Endothelial cell of umbilical vein (primary cell): Measurements from ENCODE around the gene GPR160. TPM values are rescaled to one million over a fixed set of nuclear protein-coding genes. Genes with fewer than 3 reads are reported as not detected.

Experiments
- BruUV-seq: library from RNA; stranded (reverse); fragments of 400-500 nt; replicated peaks from 2 replicates; lab custom pipeline; 2021; lab: Mats Ljungman, UMichigan
- CTCF ChIA-PET: fragments of 300-600, 350-600 bp; sonication (Branson Sonifier 250); formaldehyde crosslinking; loops from one replicate; lab custom pipeline; 2021; ENCODE audit warnings: antibody characterized with exemption, inconsistent platforms; lab: Charles Lee
- POLR2A ChIA-PET: fragments of 300-600, 350-600 bp; sonication (Branson Sonifier 250); formaldehyde crosslinking; loops from one replicate; lab custom pipeline; 2021; ENCODE audit warnings: antibody characterized with exemption, inconsistent platforms; lab: Charles Lee
- DNase-seq: peaks from one replicate; pipeline ENCODE4 v3.0.0-alpha.2; 2011; ENCODE audit warnings: low read depth, low spot score
- FAIRE-seq: peaks from 2 replicates; lab custom pipeline; 2011; peaks lifted over from hg19 to GRCh38; lab: Jason Lieb, UNC
- H2AFZ ChIP-seq: 2 replicates; pipeline ENCODE4 v1.6.0; 2012; ENCODE audit warnings: low read depth, low read length, control low read depth, inconsistent platforms
- H3K27ac ChIP-seq: 2 replicates; pipeline ENCODE4 v1.5.1; 2011; ENCODE audit warnings: low read depth, mild to moderate bottlenecking, control low read depth, low read length, moderate library complexity; ENCODE audit not compliant: insufficient read depth
- H3K27me3 ChIP-seq, 2 experiments: 2 replicates each; pipeline versions ENCODE4 v1.6.0 to v1.6.1; 2011; ENCODE audit warnings: low read length in 2 of 2, mixed read lengths in 1 of 2; ENCODE audit not compliant: control insufficient read depth in 2 of 2, insufficient read depth in 2 of 2
- H3K36me3 ChIP-seq, 2 experiments: 2 replicates in 1 of 2; 3 replicates in 1 of 2; pipeline ENCODE4 v1.5.1; 2011; ENCODE audit warnings: low read length in 2 of 2, mild to moderate bottlenecking in 1 of 2, moderate library complexity in 1 of 2; ENCODE audit not compliant: control insufficient read depth in 2 of 2, insufficient read depth in 2 of 2; ENCODE audit errors: extremely low read depth in 1 of 2
- H3K4me1 ChIP-seq: 3 replicates; pipeline ENCODE4 v1.5.1; 2011; ENCODE audit warnings: mild to moderate bottlenecking, low read length; ENCODE audit not compliant: control insufficient read depth, insufficient read depth; ENCODE audit errors: extremely low read depth
- H3K4me2 ChIP-seq: 2 replicates; pipeline ENCODE4 v1.6.1; 2011; ENCODE audit warnings: low read length, control low read depth, mixed read lengths; ENCODE audit not compliant: insufficient read depth
- H3K4me3 ChIP-seq, 3 experiments: fragments of 200-600 bp in 1 of 3; sonication (generic), shearing (Covaris generic) in 1 of 3; replicated peaks in 1 of 3; 2 replicates each; pipeline ENCODE4 v1.5.1; 2011 to 2016; ENCODE audit warnings: control low read depth in 3 of 3, low read length in 3 of 3, mild to moderate bottlenecking in 2 of 3, inconsistent platforms in 1 of 3, low read depth in 1 of 3, moderate library complexity in 1 of 3; ENCODE audit not compliant: insufficient read depth in 1 of 3
- H3K79me2 ChIP-seq: 2 replicates; pipeline ENCODE4 v1.6.0; 2012; ENCODE audit warnings: low read length, inconsistent platforms; ENCODE audit not compliant: control insufficient read depth, insufficient read depth
- H3K9ac ChIP-seq: replicated peaks from 2 replicates; pipeline ENCODE3; 2011; ENCODE audit warnings: low read length, control low read depth; ENCODE audit not compliant: insufficient read depth; ENCODE audit errors: extremely low read depth
- H3K9me1 ChIP-seq: replicated peaks from 3 replicates; pipeline ENCODE4 v1.6.0; 2011; ENCODE audit warnings: mild to moderate bottlenecking, low read length; ENCODE audit not compliant: control insufficient read depth, insufficient read depth; ENCODE audit errors: extremely low read depth
- H3K9me3 ChIP-seq: replicated peaks from 2 replicates; pipeline ENCODE4 v1.5.1; 2012; ENCODE audit warnings: low read length, inconsistent platforms; ENCODE audit not compliant: control insufficient read depth, insufficient read depth
- H4K20me1 ChIP-seq: replicated peaks from 2 replicates; pipeline ENCODE3; 2011; ENCODE audit warnings: mild to moderate bottlenecking, low read length; ENCODE audit not compliant: control insufficient read depth, insufficient read depth; ENCODE audit errors: extremely low read depth
- FOS ChIP-seq: IDR thresholded peaks from 2 replicates; pipeline ENCODE4 v1.6.1; 2011; ENCODE audit warnings: mild to moderate bottlenecking, low read length, moderate library complexity, borderline replicate concordance; ENCODE audit not compliant: insufficient read depth
- GATA2 ChIP-seq: IDR thresholded peaks from 2 replicates; pipeline ENCODE4 v1.7.0; 2011; ENCODE audit warnings: low read depth, mild to moderate bottlenecking, moderate library complexity, mixed read lengths, low read length; ENCODE audit not compliant: insufficient read length, insufficient read depth
- JUN ChIP-seq: IDR thresholded peaks from 2 replicates; pipeline ENCODE4 v1.6.1; 2011; ENCODE audit warnings: borderline replicate concordance, low read depth; ENCODE audit not compliant: insufficient read length, insufficient read depth
- MAX ChIP-seq: IDR thresholded peaks from 2 replicates; pipeline ENCODE4 v1.6.1; 2011; ENCODE audit not compliant: insufficient read depth, insufficient read length
- POLR2A ChIP-seq: IDR thresholded peaks from 2 replicates; pipeline ENCODE4 v1.6.1; 2012; ENCODE audit warnings: low read depth, mild to moderate bottlenecking, control low read depth, low read length
- POLR2AphosphoS5 ChIP-seq: IDR thresholded peaks from 2 replicates; pipeline ENCODE4 v1.6.1; 2012; ENCODE audit warnings: low read depth, mild to moderate bottlenecking, control low read depth, low read length, moderate library complexity; ENCODE audit not compliant: insufficient read depth
- dilution Hi-C: fragments of 300-500 bp; cut with MboI; formaldehyde crosslinking; loops from one replicate; pipeline ENCODE4 v1.15.0; 2019; ENCODE audit warnings: low sequenced_read_pairs; ENCODE audit not compliant: extremely low pct_ligation_motif_present
- intact Hi-C: fragments of 100-400 bp; cut with micrococcal nuclease; formaldehyde crosslinking; loops from one replicate; pipeline ENCODE4 v1.10.0; 2022
- polyA plus RNA-seq, 4 experiments: library from polyadenylated mRNA; depleted of rRNA in 3 of 4; stranded (reverse) in 3 of 4; unstranded in 1 of 4; fragments of >200 nt; gene quantifications; 2 replicates each; pipeline versions ENCODE4 v1.2.1 to v1.2.3, GENCODE V29; 2011 to 2012; ENCODE audit warnings: missing spikeins in 1 of 4
- total RNA-seq: library from RNA; stranded (reverse); gene quantifications from 2 replicates; pipeline ENCODE4 v1.2.3, GENCODE V29; 2021
- TF ChIP-seq, protein P1 (sequence below), 2 donors: IDR thresholded peaks; 1 replicate in 1 of 2; 2 replicates in 1 of 2; pipeline ENCODE4 v1.5.1; 2011; ENCODE audit warnings: low read length in 2 of 2, mild to moderate bottlenecking in 2 of 2, moderate library complexity in 2 of 2, control low read depth in 1 of 2, inconsistent platforms in 1 of 2, low read depth in 1 of 2; ENCODE audit not compliant: insufficient read depth in 1 of 2; ENCODE audit errors: extremely low read depth in 1 of 2

GPR160 gene
- total and polyA plus RNA-seq, 2 donors (not counting 3 experiments of a cell fraction or from before 2014, with no cell fraction given) = 0.39 to 1.3 TPM

GRCh38 chr3:170003881-170004356 is 33.9 kb upstream of the GPR160 start:
- no peak overlapping the region for H2AFZ ChIP-seq
- H3K4me2 ChIP-seq = peak overlapping the region; percentile 30
- peak; percentile 60 for DNase-seq
- TF ChIP-seq, protein P1, sequence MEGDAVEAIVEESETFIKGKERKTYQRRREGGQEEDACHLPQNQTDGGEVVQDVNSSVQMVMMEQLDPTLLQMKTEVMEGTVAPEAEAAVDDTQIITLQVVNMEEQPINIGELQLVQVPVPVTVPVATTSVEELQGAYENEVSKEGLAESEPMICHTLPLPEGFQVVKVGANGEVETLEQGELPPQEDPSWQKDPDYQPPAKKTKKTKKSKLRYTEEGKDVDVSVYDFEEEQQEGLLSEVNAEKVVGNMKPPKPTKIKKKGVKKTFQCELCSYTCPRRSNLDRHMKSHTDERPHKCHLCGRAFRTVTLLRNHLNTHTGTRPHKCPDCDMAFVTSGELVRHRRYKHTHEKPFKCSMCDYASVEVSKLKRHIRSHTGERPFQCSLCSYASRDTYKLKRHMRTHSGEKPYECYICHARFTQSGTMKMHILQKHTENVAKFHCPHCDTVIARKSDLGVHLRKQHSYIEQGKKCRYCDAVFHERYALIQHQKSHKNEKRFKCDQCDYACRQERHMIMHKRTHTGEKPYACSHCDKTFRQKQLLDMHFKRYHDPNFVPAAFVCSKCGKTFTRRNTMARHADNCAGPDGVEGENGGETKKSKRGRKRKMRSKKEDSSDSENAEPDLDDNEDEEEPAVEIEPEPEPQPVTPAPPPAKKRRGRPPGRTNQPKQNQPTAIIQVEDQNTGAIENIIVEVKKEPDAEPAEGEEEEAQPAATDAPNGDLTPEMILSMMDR (IDR thresholded peaks at IDR 0.05; ENCODE audit: extremely low read depth in 1 of 2, insufficient read depth in 1 of 2, low read depth in 1 of 2, low read length in 2 of 2) = no peak
- TF ChIP-seq FOS (no peak), MAX (no peak), JUN (no peak), GATA2 (peak; percentile 87), POLR2A (no peak), POLR2AphosphoS5 (no peak)
- ChIA-PET CTCF (interaction anchor here (0.6 to 1.2 kb wide), 2 partner anchors 17 to 495 kb away, joined by 3 to 5 read pairs; no protein-coding TSS in a partner anchor), POLR2A (no interaction called here)
- no peaks in the 10 kb centered on the region for H4K20me1 ChIP-seq
- H3K4me3 ChIP-seq = no peak overlapping the region
- FAIRE-seq = peak; percentile 79
- BruUV-seq = no TSS peak
- no peaks in the 10 kb centered on the region for H3K9me1 ChIP-seq
- H3K9me3 ChIP-seq = no peaks in the 10 kb centered on the region
- intact Hi-C loops = no loop called here
- no peaks in the 10 kb centered on the region for H3K79me2 ChIP-seq
- no peak overlapping the region for H3K27ac ChIP-seq
- no peaks in the 10 kb centered on the region for H3K27me3 ChIP-seq
- H3K4me1 ChIP-seq = peaks cover 24% of the 10 kb centered on the region
- H3K36me3 ChIP-seq = no peaks in the 10 kb centered on the region
- no peak overlapping the region for H3K9ac ChIP-seq
- dilution Hi-C loops = no loop called here
